ENCODE results near the gene DGKB.

DNA sequence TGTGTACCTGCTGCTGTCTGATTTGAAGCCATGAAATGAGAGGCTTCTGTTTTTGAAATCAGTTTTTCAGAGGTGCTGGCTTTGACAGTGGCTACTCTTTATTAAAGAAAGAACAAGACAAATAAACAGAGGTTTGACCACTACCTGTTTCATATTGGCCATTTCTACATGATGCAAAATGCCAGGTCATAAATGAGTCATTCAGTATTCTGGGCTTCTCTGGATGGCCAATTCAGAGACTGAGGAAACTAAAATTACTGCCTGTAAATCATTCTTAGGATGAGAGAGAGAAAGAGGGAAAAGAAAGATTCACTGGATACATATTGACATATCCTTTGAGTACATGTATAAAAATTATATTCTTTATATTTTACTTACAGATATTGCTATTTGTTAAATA, 609.8 kb downstream of the DGKB start:
- no peak for TF ChIP-seq POLR2A (IDR thresholded peaks at IDR 0.05)
- TF ChIP-seq, protein P1, sequence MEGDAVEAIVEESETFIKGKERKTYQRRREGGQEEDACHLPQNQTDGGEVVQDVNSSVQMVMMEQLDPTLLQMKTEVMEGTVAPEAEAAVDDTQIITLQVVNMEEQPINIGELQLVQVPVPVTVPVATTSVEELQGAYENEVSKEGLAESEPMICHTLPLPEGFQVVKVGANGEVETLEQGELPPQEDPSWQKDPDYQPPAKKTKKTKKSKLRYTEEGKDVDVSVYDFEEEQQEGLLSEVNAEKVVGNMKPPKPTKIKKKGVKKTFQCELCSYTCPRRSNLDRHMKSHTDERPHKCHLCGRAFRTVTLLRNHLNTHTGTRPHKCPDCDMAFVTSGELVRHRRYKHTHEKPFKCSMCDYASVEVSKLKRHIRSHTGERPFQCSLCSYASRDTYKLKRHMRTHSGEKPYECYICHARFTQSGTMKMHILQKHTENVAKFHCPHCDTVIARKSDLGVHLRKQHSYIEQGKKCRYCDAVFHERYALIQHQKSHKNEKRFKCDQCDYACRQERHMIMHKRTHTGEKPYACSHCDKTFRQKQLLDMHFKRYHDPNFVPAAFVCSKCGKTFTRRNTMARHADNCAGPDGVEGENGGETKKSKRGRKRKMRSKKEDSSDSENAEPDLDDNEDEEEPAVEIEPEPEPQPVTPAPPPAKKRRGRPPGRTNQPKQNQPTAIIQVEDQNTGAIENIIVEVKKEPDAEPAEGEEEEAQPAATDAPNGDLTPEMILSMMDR (IDR thresholded peaks at IDR 0.05 in 4 of 5, conservative IDR thresholded peaks at IDR 0.05 in 1 of 5) = no peak
